Measurements from ENCODE around the gene ABR. TPM values are rescaled to one million over a fixed set of nuclear protein-coding genes. Genes with fewer than 3 reads are reported as not detected.

Gene ABR
- total RNA-seq, 2 donors from 2014 or later, result 159 to 200 TPM

DNA sequence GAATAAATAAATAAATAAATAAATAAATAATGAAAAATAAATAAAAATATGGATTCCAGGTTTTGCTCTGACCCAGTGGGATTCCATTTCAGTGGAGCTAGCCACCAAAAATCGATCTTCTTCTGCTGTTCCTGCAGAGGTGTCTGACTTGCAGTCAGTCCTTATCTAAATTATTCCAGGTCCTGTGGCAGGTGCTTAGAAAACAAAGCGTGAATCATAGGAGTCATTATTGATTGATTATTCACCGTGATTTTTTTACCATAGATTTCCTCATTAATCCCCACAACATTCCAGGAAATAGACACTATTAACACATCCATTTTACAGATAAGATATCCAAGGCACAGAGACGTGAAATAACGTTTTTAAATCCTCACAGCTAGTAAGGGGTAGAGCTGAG lies 31.5 kb upstream of the ABR start:
- Histone ChIP-seq H3K4me3 (no peak overlapping the region), H3K4me1 (ENCODE audit: control insufficient read depth in 1 of 2, low read depth in 2 of 2) (no peaks in the 10 kb centered on the region), H3K9me3 (no peaks in the 10 kb centered on the region), H3K27ac (no peak overlapping the region), H3K27me3 (replicated peaks; ENCODE audit: insufficient read depth) (no peaks in the 10 kb centered on the region), H3K36me3 (no peaks in the 10 kb centered on the region)
- no peak for ATAC-seq (ENCODE audit: insufficient number of reproducible peaks, low FRiP score, low read depth)
- no peak for TF ChIP-seq CTCF (IDR thresholded peaks at IDR 0.05)
- DNase-seq (ENCODE audit: low spot score), result no peak

DNA sequence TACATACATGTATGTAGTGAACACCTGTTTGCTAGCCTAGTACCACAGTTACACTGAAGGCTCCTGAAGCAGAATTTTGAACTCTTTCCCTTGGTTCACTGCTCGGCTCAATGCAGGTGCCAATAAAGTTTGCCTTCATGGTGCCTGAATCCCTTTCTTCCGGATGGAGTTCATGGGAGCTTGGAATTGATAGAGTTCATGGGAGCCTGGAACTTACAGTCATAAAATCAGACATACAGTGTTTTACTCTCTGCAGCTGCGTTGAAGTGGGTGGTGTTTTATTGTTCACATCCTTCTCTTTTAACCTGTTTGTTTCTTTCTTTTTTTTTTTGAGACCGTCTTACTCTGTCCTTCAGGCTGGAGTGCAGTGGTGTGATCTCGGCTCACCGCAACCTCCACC lies 29.2 kb upstream of the ABR start:
- no peaks in the 10 kb centered on the region for H3K27me3 ChIP-seq (replicated peaks; ENCODE audit: insufficient read depth)
- TF ChIP-seq CTCF (IDR thresholded peaks at IDR 0.05), result no peak
- no peak for ATAC-seq (ENCODE audit: insufficient number of reproducible peaks, low FRiP score, low read depth)
- H3K4me3 ChIP-seq, result no peak overlapping the region
- H3K4me1 ChIP-seq (ENCODE audit: control insufficient read depth in 1 of 2, low read depth in 2 of 2), result peaks cover 0 to 2% of the 10 kb centered on the region in 2 donors
- H3K27ac ChIP-seq, result no peak overlapping the region
- no peaks in the 10 kb centered on the region for H3K9me3 ChIP-seq
- H3K36me3 ChIP-seq, result no peaks in the 10 kb centered on the region
- no peak for DNase-seq (ENCODE audit: low spot score)

DNA sequence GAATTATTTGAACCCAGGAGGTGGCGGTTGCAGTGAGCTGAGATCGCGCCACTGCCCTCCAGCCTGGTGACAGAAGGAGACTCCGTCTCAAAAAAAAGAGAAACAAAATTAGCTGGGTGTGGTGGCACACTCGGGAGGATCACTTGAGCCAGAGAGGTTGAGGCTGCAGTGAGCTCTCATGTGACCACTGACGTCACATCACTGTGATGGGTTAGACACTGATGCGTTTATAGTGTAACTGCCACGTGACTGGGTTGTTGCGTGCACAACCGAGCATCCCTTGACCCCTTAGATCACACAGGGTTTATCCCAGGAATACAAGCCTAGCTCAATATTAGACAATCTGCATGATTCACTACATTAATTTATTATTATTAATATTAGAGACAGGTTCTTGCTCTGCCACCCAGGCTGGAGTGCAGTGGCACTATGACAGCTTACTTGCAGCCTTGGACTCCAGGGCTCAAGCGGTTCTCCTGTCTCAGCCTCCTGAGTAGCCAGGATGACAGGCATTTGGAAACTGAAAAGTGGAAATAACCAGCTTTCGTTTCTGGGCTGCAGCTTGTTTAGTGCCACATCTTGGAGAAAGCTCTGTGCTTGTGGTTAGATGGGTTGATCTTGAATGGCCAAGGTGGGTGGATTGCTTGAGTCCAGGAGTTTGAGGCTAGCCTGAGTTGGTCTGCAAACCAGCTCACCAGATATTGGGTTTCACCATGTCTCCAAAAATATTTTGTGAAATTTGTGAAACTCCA lies 26.4 kb upstream of the ABR start:
- H3K4me1 ChIP-seq (ENCODE audit: control insufficient read depth in 1 of 2, low read depth in 2 of 2), result peaks cover 0 to 6% of the 10 kb centered on the region in 2 donors
- no peaks in the 10 kb centered on the region for H3K27me3 ChIP-seq (replicated peaks; ENCODE audit: insufficient read depth)
- H3K9me3 ChIP-seq, result no peaks in the 10 kb centered on the region
- no peak overlapping the region for H3K27ac ChIP-seq
- DNase-seq (ENCODE audit: low spot score) (no peak), ATAC-seq (ENCODE audit: insufficient number of reproducible peaks, low FRiP score, low read depth) (no peak)
- H3K4me3 ChIP-seq, result no peak overlapping the region
- no peaks in the 10 kb centered on the region for H3K36me3 ChIP-seq
- no peak for TF ChIP-seq CTCF (IDR thresholded peaks at IDR 0.05)

DNA sequence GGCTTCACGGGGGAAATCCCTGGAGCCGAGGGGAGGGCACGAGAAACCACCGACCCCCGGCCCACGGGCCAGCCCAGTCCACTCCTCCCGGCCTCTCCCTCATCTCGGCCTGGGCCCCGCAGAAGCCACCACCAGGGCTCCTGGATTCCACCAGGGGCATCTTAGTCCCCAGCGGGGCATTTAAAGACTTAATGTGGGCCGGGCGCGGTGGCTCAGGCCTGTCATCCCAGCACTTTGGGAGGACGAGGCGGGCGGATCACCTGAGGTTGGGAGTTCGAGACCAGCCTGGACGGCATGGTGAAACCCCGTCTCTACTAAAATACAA lies 24.1 kb upstream of the ABR start:
- Histone ChIP-seq H3K27me3 (replicated peaks; ENCODE audit: insufficient read depth) (no peaks in the 10 kb centered on the region), H3K9me3 (no peaks in the 10 kb centered on the region), H3K36me3 (no peaks in the 10 kb centered on the region), H3K4me3 (peak overlapping the region; percentile 76), H3K4me1 (ENCODE audit: control insufficient read depth in 1 of 2, low read depth in 2 of 2) (peaks cover 0 to 6% of the 10 kb centered on the region in 2 donors), H3K27ac (peak overlapping the region in 1 of 2 donors; percentile 55)
- ATAC-seq (ENCODE audit: insufficient number of reproducible peaks, low FRiP score, low read depth) (no peak), DNase-seq (ENCODE audit: low spot score) (no peak)
- TF ChIP-seq CTCF (IDR thresholded peaks at IDR 0.05), result no peak

DNA sequence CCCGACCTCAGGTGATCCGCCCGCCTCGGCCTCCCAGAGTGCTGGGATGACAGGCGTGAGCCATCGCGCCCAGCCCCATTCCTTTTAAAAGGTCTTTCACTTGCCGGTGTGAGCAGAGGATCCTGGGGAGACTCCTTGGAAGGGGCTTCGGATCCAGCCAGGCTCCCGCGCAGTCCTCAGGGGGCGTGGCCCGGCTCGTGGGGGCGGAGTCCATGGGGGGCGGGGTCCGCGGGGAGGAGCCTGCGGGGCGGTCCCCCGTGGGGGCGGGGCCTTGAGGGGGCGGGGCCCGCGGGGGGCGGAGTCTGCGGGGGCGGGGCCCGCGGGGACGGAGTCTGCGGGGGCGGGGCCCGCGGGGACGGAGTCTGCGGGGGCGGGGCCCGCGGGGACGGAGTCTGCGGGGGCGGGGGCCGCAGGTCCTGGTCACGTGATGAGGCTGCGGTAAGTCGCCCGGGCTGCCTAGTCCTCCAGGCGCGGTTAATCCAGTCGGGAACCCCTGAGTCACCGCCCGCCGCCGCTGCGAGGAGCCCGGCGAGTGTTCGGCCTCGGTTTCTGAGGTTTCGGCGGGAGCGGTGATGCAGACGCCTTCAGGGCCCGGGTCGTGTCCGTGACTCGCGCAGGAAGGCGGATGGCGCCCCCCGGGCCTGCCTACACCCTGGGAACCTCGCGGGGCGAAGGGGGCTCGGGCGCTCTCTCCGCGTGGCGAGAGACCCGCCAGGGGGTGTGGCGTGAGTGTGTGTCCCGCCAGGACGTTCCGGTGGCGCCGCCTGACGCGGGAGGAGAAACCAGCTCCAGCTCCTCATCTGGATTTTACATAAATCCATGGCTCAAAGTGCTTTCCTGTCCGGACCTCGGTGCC lies 23.6 kb upstream of the ABR start:
- ATAC-seq (ENCODE audit: insufficient number of reproducible peaks, low FRiP score, low read depth), result no peak
- H3K27me3 ChIP-seq (replicated peaks; ENCODE audit: insufficient read depth), result no peaks in the 10 kb centered on the region
- no peak for TF ChIP-seq CTCF (IDR thresholded peaks at IDR 0.05)
- H3K9me3 ChIP-seq, result no peaks in the 10 kb centered on the region
- peak overlapping the region in 1 of 2 donors; percentile 55 for H3K27ac ChIP-seq
- peak overlapping the region; percentile 76 for H3K4me3 ChIP-seq
- peaks cover 0 to 6% of the 10 kb centered on the region in 2 donors for H3K4me1 ChIP-seq (ENCODE audit: control insufficient read depth in 1 of 2, low read depth in 2 of 2)
- no peaks in the 10 kb centered on the region for H3K36me3 ChIP-seq
- DNase-seq (ENCODE audit: low spot score), result no peak
